PC-9 (cell line): ENCODE data around the gene TMCO4.

Experiments used
- EZH2 ChIP-seq: fragments of 200-600 bp; sonication (generic); IDR thresholded peaks from 2 replicates; pipeline ENCODE4 v1.8.0; 2017; ENCODE audit warnings: antibody characterized with exemption, low read depth
- TF ChIP-seq, protein P1 (sequence below): fragments of 200-600 bp; sonication (generic); conservative IDR thresholded peaks from 2 replicates; pipeline ENCODE4 v1.6.1; 2017; ENCODE audit warnings: mixed run types, antibody characterized with exemption, mild to moderate bottlenecking, moderate library complexity

DNA sequence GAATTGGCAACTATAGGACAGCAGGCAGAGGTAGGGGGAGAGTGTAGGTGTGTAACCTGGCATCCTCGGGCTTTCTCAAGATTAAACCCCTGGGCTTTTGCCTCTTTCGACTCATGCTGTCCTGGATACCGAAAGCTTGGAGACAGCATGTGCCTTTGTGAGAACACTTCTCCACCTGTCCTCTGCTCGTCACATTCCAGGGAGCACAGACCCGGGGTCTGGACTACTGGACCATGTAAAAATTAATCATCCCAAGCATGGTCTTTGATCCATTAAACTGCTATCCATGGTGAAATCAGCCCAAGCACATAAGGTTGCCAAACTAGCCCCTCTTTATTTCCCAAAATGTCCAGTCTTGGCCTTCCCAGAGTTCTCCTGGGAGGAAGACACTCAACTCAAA, 24.3 kb upstream of the TMCO4 start:
- TF ChIP-seq, protein P1, sequence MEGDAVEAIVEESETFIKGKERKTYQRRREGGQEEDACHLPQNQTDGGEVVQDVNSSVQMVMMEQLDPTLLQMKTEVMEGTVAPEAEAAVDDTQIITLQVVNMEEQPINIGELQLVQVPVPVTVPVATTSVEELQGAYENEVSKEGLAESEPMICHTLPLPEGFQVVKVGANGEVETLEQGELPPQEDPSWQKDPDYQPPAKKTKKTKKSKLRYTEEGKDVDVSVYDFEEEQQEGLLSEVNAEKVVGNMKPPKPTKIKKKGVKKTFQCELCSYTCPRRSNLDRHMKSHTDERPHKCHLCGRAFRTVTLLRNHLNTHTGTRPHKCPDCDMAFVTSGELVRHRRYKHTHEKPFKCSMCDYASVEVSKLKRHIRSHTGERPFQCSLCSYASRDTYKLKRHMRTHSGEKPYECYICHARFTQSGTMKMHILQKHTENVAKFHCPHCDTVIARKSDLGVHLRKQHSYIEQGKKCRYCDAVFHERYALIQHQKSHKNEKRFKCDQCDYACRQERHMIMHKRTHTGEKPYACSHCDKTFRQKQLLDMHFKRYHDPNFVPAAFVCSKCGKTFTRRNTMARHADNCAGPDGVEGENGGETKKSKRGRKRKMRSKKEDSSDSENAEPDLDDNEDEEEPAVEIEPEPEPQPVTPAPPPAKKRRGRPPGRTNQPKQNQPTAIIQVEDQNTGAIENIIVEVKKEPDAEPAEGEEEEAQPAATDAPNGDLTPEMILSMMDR: no peak
- no peak for TF ChIP-seq EZH2
